GM12878 (cell line): ENCODE results near the gene TMEM161A. TPM values are rescaled to one million over a fixed set of nuclear protein-coding genes. Genes with fewer than 3 reads are reported as not detected.

ENCODE experiments used
- ASH2L ChIP-seq: fragments of 300-600, 200-600 bp; sonication (generic); IDR thresholded peaks from 2 replicates; pipeline ENCODE4 v1.6.1; 2017; ENCODE audit warnings: low read depth, mild to moderate bottlenecking, borderline replicate concordance
- ATF7 ChIP-seq: fragments of 450-650 bp; IDR thresholded peaks from 2 replicates; pipeline ENCODE4 v1.6.1; 2016; ENCODE audit warnings: low read depth, mild to moderate bottlenecking
- CREB1 ChIP-seq: IDR thresholded peaks from 2 replicates; pipeline ENCODE4 v1.6.1; 2012; ENCODE audit warnings: low read depth, mild to moderate bottlenecking, inconsistent platforms
- CREM ChIP-seq: IDR thresholded peaks from 2 replicates; pipeline ENCODE4 v1.6.1; 2014; ENCODE audit warnings: antibody characterized with exemption, low read depth
- EGR1 ChIP-seq, 2 experiments: IDR thresholded peaks; 1 replicate in 1 of 2; 2 replicates in 1 of 2; pipeline ENCODE4 v1.6.1; 2011 to 2012; ENCODE audit warnings: low read depth in 2 of 2, low read length in 2 of 2, borderline replicate concordance in 1 of 2, mild to moderate bottlenecking in 1 of 2, moderate library complexity in 1 of 2
- LARP7 ChIP-seq: fragments of 450-650 bp; IDR thresholded peaks from 2 replicates; pipeline ENCODE4 v1.6.1; 2017; ENCODE audit warnings: mild to moderate bottlenecking
- POLR2A ChIP-seq: IDR thresholded peaks from 2 replicates; pipeline ENCODE4 v1.6.1; 2011; ENCODE audit warnings: low read depth, mild to moderate bottlenecking, low read length
- POU2F2 ChIP-seq: IDR thresholded peaks from 3 replicates; pipeline ENCODE4 v1.6.1; 2011; ENCODE audit warnings: low read depth, mild to moderate bottlenecking, low read length, borderline replicate concordance
- PRDM15 ChIP-seq: fragments of 450-650 bp; formaldehyde crosslinking; IDR thresholded peaks from 2 replicates; pipeline ENCODE4 v1.4.0; 2020; ENCODE audit warnings: mild to moderate bottlenecking, moderate library complexity
- RAD51 ChIP-seq: fragments of 450-650 bp; IDR thresholded peaks from 2 replicates; pipeline ENCODE4 v1.6.1; 2016; ENCODE audit warnings: moderate library complexity, mild to moderate bottlenecking, inconsistent platforms
- SIX5 ChIP-seq: IDR thresholded peaks from 2 replicates; pipeline ENCODE4 v1.6.1; 2011; ENCODE audit warnings: mild to moderate bottlenecking, low read depth, low read length, moderate library complexity; ENCODE audit not compliant: severe bottlenecking
- SREBF2 ChIP-seq: IDR thresholded peaks from 2 replicates; pipeline ENCODE4 v1.6.1; 2012; ENCODE audit warnings: mild to moderate bottlenecking, low read length
- STAT1 ChIP-seq: fragments of 450-650 bp; conservative IDR thresholded peaks from 2 replicates; pipeline ENCODE4 v1.6.1; 2014; ENCODE audit warnings: antibody characterized with exemption, mild to moderate bottlenecking
- TCF3 ChIP-seq: IDR thresholded peaks from 2 replicates; pipeline ENCODE4 v1.6.1; 2012; ENCODE audit warnings: low read depth, mild to moderate bottlenecking, low read length, borderline replicate concordance; ENCODE audit not compliant: insufficient read depth
- USF1 ChIP-seq: IDR thresholded peaks from 2 replicates; pipeline ENCODE4 v1.6.1; 2011; ENCODE audit warnings: borderline replicate concordance, low read depth, mild to moderate bottlenecking, moderate library complexity, mixed read lengths, low read length; ENCODE audit not compliant: insufficient read depth; ENCODE audit errors: extremely low read length
- ZBTB33 ChIP-seq: fragments of 450-650 bp; IDR thresholded peaks from 2 replicates; pipeline ENCODE4 v1.6.1; 2017; ENCODE audit warnings: mild to moderate bottlenecking
- ZNF592 ChIP-seq: fragments of 450-650 bp; IDR thresholded peaks from 2 replicates; pipeline ENCODE4 v1.6.1; 2017; ENCODE audit warnings: mild to moderate bottlenecking, moderate library complexity
- ZSCAN29 ChIP-seq: fragments of 450-650 bp; IDR thresholded peaks from 2 replicates; pipeline ENCODE4 v1.6.1; 2017; ENCODE audit warnings: mild to moderate bottlenecking, moderate library complexity
- polyA plus RNA-seq, 11 experiments: library from polyadenylated mRNA; depleted of rRNA in 4 of 11; unstranded in 6 of 11; stranded (reverse) in 5 of 11; fragments of >200 nt; fragmentation: Nextera tagmentation in 4 of 11; fragmentation: Illumina TruSeq in 1 of 11; extraction: Ambion mirVana in 4 of 11; extraction: Trizol in 1 of 11; gene quantifications; 1 replicate in 1 of 11; 2 replicates in 10 of 11; pipeline versions ENCODE4 v1.2.1 to v1.2.3, GENCODE V29; 2011 to 2016; ENCODE audit warnings: inconsistent platforms in 2 of 11, missing spikeins in 2 of 11, low read depth in 1 of 11
- total RNA-seq, 4 experiments: library from RNA; depleted of rRNA in 3 of 4; stranded (reverse); fragments of >200 nt in 3 of 4; fragmentation: Illumina TruSeq in 1 of 4; extraction: Trizol in 1 of 4; gene quantifications; 2 replicates each; pipeline versions ENCODE4 v1.2.1 to v1.2.3, GENCODE V29; 2013 to 2021

TMEM161A gene
- total and polyA plus RNA-seq, 10 of the 15 experiments (the other 5 are each of a cell fraction or from before 2014, with no cell fraction given), result 1.1 to 37.1 (median 19.0) TPM

- TF ChIP-seq POLR2A (0 out of 2 replicates have a peak, but pooled peaks have one; percentile 36), CREM (peak; percentile 42; the same call in 1 of the 2 replicates), STAT1 (no peak), ZNF592 (no peak), TCF3 (0 out of 2 replicates have a peak, but pooled peaks have one; percentile 43), PRDM15 (CRISPR knock-in tag) (no peak), ATF7 (no peak), ZSCAN29 (no peak), LARP7 (no peak), SIX5 (no peak), EGR1 (IDR thresholded peaks at IDR 0.05; ENCODE audit: borderline replicate concordance in 1 of 2, low read depth in 2 of 2, low read length in 2 of 2) (peak in 1 of 2 experiments; percentile 68; a peak in 1 of 3 replicates), RAD51 (no peak), POU2F2 (no peak), USF1 (no peak), ASH2L (no peak), ZBTB33 (no peak), SREBF2 (no peak), CREB1 (0 out of 2 replicates have a peak, but pooled peaks have one; percentile 43)
These were observed 33.7 kb upstream of the TMEM161A start (continued) for GRCh38 chr19:19171821-19172532.
